Camera-type eye (tissue), 1 donor: ENCODE results near the gene COPS3. TPM values are rescaled to one million over a fixed set of nuclear protein-coding genes. Genes with fewer than 3 reads are reported as not detected.

Experiments
- total RNA-seq: library from RNA; depleted of rRNA; stranded (reverse); fragments of >200 nt; gene quantifications from one replicate; pipeline ENCODE4 v1.2.3, GENCODE V29; 2014

COPS3 gene
- 77.8 TPM for total RNA-seq

GRCh38 chr17:17280613-17281549 is at the start of gene COPS3:
Gene COPS3, minus strand, starts transcription at chr17:17281246. Its CDS starts 60 bp downstream, at chr17:17281186.

GRCh38 chr17:17303010-17303846 is 22.2 kb upstream of the COPS3 start, which contains the start of gene NT5M:
Gene NT5M, plus strand, starts transcription at chr17:17303373. Its CDS starts 178 bp downstream, at chr17:17303551.

GRCh38 chr17:17237026-17237799 is 43.8 kb downstream of the COPS3 start, which contains the start of gene FLCN:
Gene FLCN, minus strand, starts transcription at chr17:17237168. Its CDS starts 9,031 bp downstream, at chr17:17228137.

GRCh38 chr17:17206124-17206912 is 74.7 kb downstream of the COPS3 start, which contains the start of gene PLD6:
Gene PLD6, minus strand, starts transcription at chr17:17206333. Its CDS starts 47 bp downstream, at chr17:17206286.

Other genes starting within 250 kb of the COPS3 start
- gene MPRIP, start 238.8 kb downstream of the COPS3 start, total RNA-seq = 174 TPM
- 10.2 TPM for gene PLD6, start 74.9 kb downstream of the COPS3 start, total RNA-seq
- gene FLCN, start 44.1 kb downstream of the COPS3 start, total RNA-seq = 97.0 TPM
- 3.6 TPM for gene NT5M, start 22.1 kb upstream of the COPS3 start, total RNA-seq
- 26.4 TPM for gene MED9, start 195.8 kb upstream of the COPS3 start, total RNA-seq
- gene RASD1, start 215.1 kb upstream of the COPS3 start, total RNA-seq = 66.0 TPM